H1 (cell line): ENCODE data around the gene KCNQ1. TPM values are rescaled to one million over a fixed set of nuclear protein-coding genes. Genes with fewer than 3 reads are reported as not detected.

ENCODE experiments used
- CHD7 ChIP-seq: fragments of 300-600 bp; sonication (generic); IDR thresholded peaks from 2 replicates; pipeline ENCODE4 v1.7.1; 2012; ENCODE audit warnings: low read length, moderate library complexity, mild to moderate bottlenecking, inconsistent platforms; ENCODE audit not compliant: insufficient replicate concordance
- CTCF ChIP-seq, 3 experiments: IDR thresholded peaks; 1 replicate in 2 of 3; 2 replicates in 1 of 3; pipeline versions ENCODE4 v1.5.1 to v1.6.1; 2011; ENCODE audit warnings: low read length in 3 of 3, mild to moderate bottlenecking in 3 of 3, inconsistent platforms in 2 of 3, low read depth in 1 of 3, moderate library complexity in 1 of 3; ENCODE audit not compliant: insufficient read depth in 1 of 3; ENCODE audit errors: control extremely low read depth in 1 of 3
- TBP ChIP-seq: IDR thresholded peaks from 2 replicates; pipeline ENCODE4 v1.6.1; 2011; ENCODE audit warnings: low read depth, low read length, improper control_type of control experiment
- polyA plus RNA-seq, 7 experiments: library from polyadenylated mRNA; depleted of rRNA in 3 of 7; stranded (reverse) in 5 of 7; unstranded in 2 of 7; fragments of >200 nt in 5 of 7; fragments of 200-250 nt in 2 of 7; gene quantifications; 1 replicate in 5 of 7; 2 replicates in 1 of 7; 4 replicates in 1 of 7; pipeline versions ENCODE4 v1.2.1 to v1.2.3, GENCODE V29; 2011 to 2013; ENCODE audit warnings: missing spikeins in 2 of 7, mixed read lengths in 2 of 7
- total RNA-seq: library from RNA; stranded (reverse); fragmentation: NEBNext Ultra II Directional; extraction: Animal tissue kit (Norgen Biotek cat#: 25700); gene quantifications from 2 replicates; pipeline ENCODE4 v1.2.1, GENCODE V29; 2021

The KCNQ1 gene
- total and polyA plus RNA-seq, 2 of the 8 experiments (the other 6 are each of a cell fraction or from before 2014, with no cell fraction given): 1.9 to 2.0 TPM

GRCh38 chr11:2528301-2529050, 83.7 kb downstream of the KCNQ1 start (continued):
- TF ChIP-seq CHD7 (no peak), TBP (no peak), CTCF (IDR thresholded peaks at IDR 0.05; ENCODE audit: control extremely low read depth in 1 of 3, insufficient read depth in 1 of 3, low read depth in 1 of 3, low read length in 3 of 3) (no peak)
